ENCODE measurements around the gene CDC73. TPM values are rescaled to one million over a fixed set of nuclear protein-coding genes. Genes with fewer than 3 reads are reported as not detected.
"Not testable (repeated sequence)": the region's sequence is repeated elsewhere in the genome, so short reads cannot be mapped to it uniquely, and the experiment has no call there.

CDC73 gene
- polyA plus RNA-seq, 2 donors, result 6.2 to 14.5 TPM

DNA sequence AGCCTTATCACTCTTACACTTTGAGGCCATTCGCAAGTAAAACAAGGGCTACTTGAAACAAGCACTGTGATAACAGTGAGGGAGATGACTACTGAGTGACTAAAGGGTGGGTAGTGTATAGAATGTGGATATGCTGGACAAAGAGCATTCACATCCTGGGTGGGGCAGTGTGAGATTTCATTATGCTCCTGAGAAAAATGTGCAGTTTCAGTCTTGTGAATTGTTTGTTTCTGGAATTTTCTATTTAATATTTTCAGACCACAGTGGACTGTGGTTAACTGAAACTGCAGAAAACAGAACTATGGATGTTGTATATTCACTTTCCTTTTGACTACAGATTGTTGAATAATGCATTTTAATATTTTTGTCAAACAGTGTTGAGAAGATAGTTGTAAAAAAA, 89.7 kb downstream of the CDC73 start:
- no peaks in the 10 kb centered on the region for H3K4me1 ChIP-seq (ENCODE audit: control insufficient read depth in 2 of 2, insufficient read depth in 2 of 2, low read length in 1 of 2)
- no peaks in the 10 kb centered on the region for H3K36me3 ChIP-seq (ENCODE audit: control insufficient read depth in 2 of 2, insufficient read depth in 2 of 2, low read length in 1 of 2)
- H3K27me3 ChIP-seq (ENCODE audit: control insufficient read depth in 1 of 2, insufficient read depth in 2 of 2, low read length in 2 of 2), result no peaks in the 10 kb centered on the region
- H3K9me3 ChIP-seq (ENCODE audit: control insufficient read depth in 2 of 2, insufficient read depth in 1 of 2, low read depth in 1 of 2, low read length in 1 of 2), result no peaks in the 10 kb centered on the region
- H3K27ac ChIP-seq (ENCODE audit: low read depth in 2 of 2, low read length in 1 of 2), result no peak overlapping the region
- WGBS, 2 donors, result 78 to 79% methylated on average over 1 of the region's 1 CpG
- no peak overlapping the region for H3K4me3 ChIP-seq (ENCODE audit: low read depth in 1 of 2, low read length in 2 of 2)

DNA sequence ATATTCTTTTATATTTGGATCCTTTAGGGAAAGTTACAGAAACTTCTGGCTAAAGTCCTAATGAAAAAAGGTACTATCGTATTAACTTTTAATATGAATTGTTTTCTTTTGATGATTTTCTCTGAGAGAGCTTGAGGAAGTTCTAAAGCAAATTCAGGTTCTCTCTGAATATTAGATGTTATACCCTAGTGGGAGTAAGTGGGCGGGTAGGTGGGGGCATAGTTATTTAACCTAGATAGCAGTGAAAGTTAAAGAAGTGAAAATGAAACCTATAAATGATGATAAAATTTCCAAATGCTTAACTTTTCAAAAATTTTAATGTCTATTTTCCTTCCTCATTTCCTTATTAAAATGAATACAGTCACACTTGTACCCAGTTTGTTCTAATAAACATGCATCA, 90.8 kb downstream of the CDC73 start:
- H3K9me3 ChIP-seq (ENCODE audit: control insufficient read depth in 2 of 2, insufficient read depth in 1 of 2, low read depth in 1 of 2, low read length in 1 of 2), result no peaks in the 10 kb centered on the region
- no peaks in the 10 kb centered on the region for H3K4me1 ChIP-seq (ENCODE audit: control insufficient read depth in 2 of 2, insufficient read depth in 2 of 2, low read length in 1 of 2)
- WGBS, 2 donors, result 95% methylated on average over 2 of the region's 2 CpGs
- H3K4me3 ChIP-seq (ENCODE audit: low read depth in 1 of 2, low read length in 2 of 2), result no peak overlapping the region
- peaks cover 1 to 6% of the 10 kb centered on the region in 2 donors for H3K36me3 ChIP-seq (ENCODE audit: control insufficient read depth in 2 of 2, insufficient read depth in 2 of 2, low read length in 1 of 2)
- H3K27ac ChIP-seq (ENCODE audit: low read depth in 2 of 2, low read length in 1 of 2), result no peak overlapping the region
- H3K27me3 ChIP-seq (ENCODE audit: control insufficient read depth in 1 of 2, insufficient read depth in 2 of 2, low read length in 2 of 2), result no peaks in the 10 kb centered on the region

DNA sequence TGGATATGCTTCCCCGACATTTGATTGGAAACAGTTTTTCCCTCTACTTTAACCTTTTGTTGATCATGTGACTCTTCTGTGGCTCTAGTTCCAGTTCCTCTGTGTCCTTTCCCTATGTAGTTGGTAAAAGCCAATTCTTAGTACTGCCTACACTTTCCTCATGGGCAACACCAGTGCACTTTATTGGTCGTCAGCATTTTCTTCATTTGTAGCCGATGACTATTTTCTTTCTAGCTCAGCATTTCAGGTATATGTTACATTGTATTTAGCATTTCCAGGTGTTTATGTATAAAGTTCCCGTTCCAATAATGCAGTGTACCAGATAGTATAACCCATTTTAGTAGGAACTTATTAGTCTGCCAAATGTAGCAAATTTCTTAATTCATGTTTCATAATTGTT, 92.2 kb downstream of the CDC73 start:
- 98 to 99% methylated on average over 4 of the region's 4 CpGs for WGBS, 2 donors

DNA sequence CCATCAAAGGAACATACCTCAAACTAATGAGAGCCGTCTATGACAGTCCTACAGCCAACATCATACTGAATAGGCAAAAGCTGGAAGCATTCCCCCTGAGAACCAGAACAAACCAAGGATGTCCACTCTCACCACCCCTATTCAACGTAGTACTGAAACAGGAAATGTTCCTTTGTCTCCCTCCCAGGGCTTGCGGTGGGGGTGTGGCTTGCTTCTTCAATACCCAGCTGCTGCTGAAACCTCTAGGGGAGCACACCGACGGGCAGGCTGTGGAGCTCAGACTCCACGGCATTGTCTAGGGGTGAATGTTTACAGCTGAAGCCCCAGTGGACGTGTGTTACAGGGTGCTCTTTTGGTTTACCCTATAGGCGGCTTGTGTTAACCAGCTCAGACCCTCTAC, 95.1 kb downstream of the CDC73 start:
- 88 to 90% methylated on average over 8 of the region's 8 CpGs for WGBS, 2 donors
- peaks cover 3 to 6% of the 10 kb centered on the region in 2 donors for H3K36me3 ChIP-seq (ENCODE audit: control insufficient read depth in 2 of 2, insufficient read depth in 2 of 2, low read length in 1 of 2)
- H3K27ac ChIP-seq (ENCODE audit: low read depth in 2 of 2, low read length in 1 of 2), result no peak overlapping the region
- H3K9me3 ChIP-seq (ENCODE audit: control insufficient read depth in 2 of 2, insufficient read depth in 1 of 2, low read depth in 1 of 2, low read length in 1 of 2), result no peaks in the 10 kb centered on the region
- H3K27me3 ChIP-seq (ENCODE audit: control insufficient read depth in 1 of 2, insufficient read depth in 2 of 2, low read length in 2 of 2), result no peaks in the 10 kb centered on the region
- no peak overlapping the region for H3K4me3 ChIP-seq (ENCODE audit: low read depth in 1 of 2, low read length in 2 of 2)
- no peaks in the 10 kb centered on the region for H3K4me1 ChIP-seq (ENCODE audit: control insufficient read depth in 2 of 2, insufficient read depth in 2 of 2, low read length in 1 of 2)

More for the DNA sequence above, 92.2 kb downstream of the CDC73 start:
- no peaks in the 10 kb centered on the region for H3K4me1 ChIP-seq (ENCODE audit: control insufficient read depth in 2 of 2, insufficient read depth in 2 of 2, low read length in 1 of 2)
- peaks cover 3 to 6% of the 10 kb centered on the region in 2 donors for H3K36me3 ChIP-seq (ENCODE audit: control insufficient read depth in 2 of 2, insufficient read depth in 2 of 2, low read length in 1 of 2)
- H3K4me3 ChIP-seq (ENCODE audit: low read depth in 1 of 2, low read length in 2 of 2), result no peak overlapping the region
- no peak overlapping the region for H3K27ac ChIP-seq (ENCODE audit: low read depth in 2 of 2, low read length in 1 of 2)
- no peaks in the 10 kb centered on the region for H3K27me3 ChIP-seq (ENCODE audit: control insufficient read depth in 1 of 2, insufficient read depth in 2 of 2, low read length in 2 of 2)
- H3K9me3 ChIP-seq (ENCODE audit: control insufficient read depth in 2 of 2, insufficient read depth in 1 of 2, low read depth in 1 of 2, low read length in 1 of 2), result no peaks in the 10 kb centered on the region

DNA sequence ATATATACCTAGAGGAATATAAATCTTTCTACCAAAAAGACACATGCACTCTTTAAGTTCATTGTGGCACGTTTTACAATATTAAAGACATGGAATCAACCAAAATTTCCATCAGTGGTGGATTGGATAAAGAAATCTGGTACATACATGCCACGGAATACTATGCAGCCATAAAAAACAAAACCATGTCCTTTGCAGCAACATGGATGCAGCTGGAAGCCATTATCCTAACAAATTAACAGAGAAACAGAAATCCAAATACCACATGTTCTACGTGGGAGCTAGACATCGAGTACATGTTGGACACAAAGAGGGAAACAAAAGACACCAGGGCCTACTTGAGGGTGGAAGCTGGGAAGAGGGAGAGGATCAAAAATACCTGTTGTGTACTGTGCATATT, 97.6 kb downstream of the CDC73 start:
- Histone ChIP-seq H3K36me3 (ENCODE audit: control insufficient read depth in 2 of 2, insufficient read depth in 2 of 2, low read length in 1 of 2) (peaks cover 3 to 6% of the 10 kb centered on the region in 2 donors), H3K27me3 (ENCODE audit: control insufficient read depth in 1 of 2, insufficient read depth in 2 of 2, low read length in 2 of 2) (no peaks in the 10 kb centered on the region), H3K27ac (ENCODE audit: low read depth in 2 of 2, low read length in 1 of 2) (no peak overlapping the region), H3K4me3 (ENCODE audit: low read depth in 1 of 2, low read length in 2 of 2) (no peak overlapping the region), H3K9me3 (ENCODE audit: control insufficient read depth in 2 of 2, insufficient read depth in 1 of 2, low read depth in 1 of 2, low read length in 1 of 2) (no peaks in the 10 kb centered on the region), H3K4me1 (ENCODE audit: control insufficient read depth in 2 of 2, insufficient read depth in 2 of 2, low read length in 1 of 2) (no peaks in the 10 kb centered on the region)
- 96 to 97% methylated on average over 4 of the region's 4 CpGs for WGBS, 2 donors

DNA sequence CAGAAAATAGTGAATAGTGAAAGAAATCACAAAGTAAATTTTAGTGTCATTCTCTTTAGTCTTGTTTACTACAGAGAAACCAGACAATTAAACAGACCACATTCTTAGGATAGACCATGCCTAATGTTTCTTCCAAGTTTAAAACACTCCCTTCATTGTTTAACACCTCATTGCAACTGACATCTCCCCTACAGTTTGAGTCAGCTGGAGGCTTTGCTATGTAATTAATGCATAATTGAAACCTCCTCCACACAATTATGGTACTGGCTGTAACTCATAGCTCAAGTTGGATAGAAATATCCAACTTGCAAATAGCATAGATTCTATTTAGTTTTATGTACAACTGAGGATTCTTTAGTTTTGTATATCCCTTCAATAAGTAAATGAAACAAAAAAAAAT, 99.8 kb downstream of the CDC73 start:
- H3K4me3 ChIP-seq (ENCODE audit: low read depth in 1 of 2, low read length in 2 of 2), result no peak overlapping the region
- H3K36me3 ChIP-seq (ENCODE audit: control insufficient read depth in 2 of 2, insufficient read depth in 2 of 2, low read length in 1 of 2), result peaks cover 3 to 6% of the 10 kb centered on the region in 2 donors
- no peaks in the 10 kb centered on the region for H3K9me3 ChIP-seq (ENCODE audit: control insufficient read depth in 2 of 2, insufficient read depth in 1 of 2, low read depth in 1 of 2, low read length in 1 of 2)
- no peaks in the 10 kb centered on the region for H3K4me1 ChIP-seq (ENCODE audit: control insufficient read depth in 2 of 2, insufficient read depth in 2 of 2, low read length in 1 of 2)
- no peaks in the 10 kb centered on the region for H3K27me3 ChIP-seq (ENCODE audit: control insufficient read depth in 1 of 2, insufficient read depth in 2 of 2, low read length in 2 of 2)
- H3K27ac ChIP-seq (ENCODE audit: low read depth in 2 of 2, low read length in 1 of 2), result no peak overlapping the region

DNA sequence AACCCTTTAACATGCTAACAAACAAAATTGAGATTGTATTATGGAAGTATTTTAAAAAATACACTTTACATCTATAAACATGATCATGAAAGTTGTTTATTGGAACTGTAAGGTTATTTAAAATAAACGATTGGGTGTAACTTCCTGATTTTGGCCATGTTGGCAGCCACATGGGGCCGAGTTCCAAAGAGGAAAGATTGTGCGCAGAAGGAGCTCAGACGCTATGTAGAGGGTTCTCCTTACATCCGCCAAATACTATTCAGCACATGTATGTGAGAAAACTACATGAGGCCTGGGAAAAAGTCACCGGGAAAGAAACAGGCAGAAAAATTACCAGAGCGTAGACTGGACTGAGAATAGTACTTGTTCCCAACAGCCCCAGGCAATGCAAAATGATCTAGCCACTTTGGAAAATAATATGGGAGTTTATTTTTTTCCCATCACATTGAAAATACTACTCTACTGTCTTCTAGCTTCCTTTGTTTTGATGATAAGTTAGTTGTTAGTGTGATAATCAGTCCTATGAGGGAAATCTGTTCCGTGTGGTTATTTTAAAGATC, 100.3 kb downstream of the CDC73 start:
- no peak overlapping the region for H3K4me3 ChIP-seq (ENCODE audit: low read depth in 1 of 2, low read length in 2 of 2)
- H3K27ac ChIP-seq (ENCODE audit: low read depth in 2 of 2, low read length in 1 of 2), result no peak overlapping the region
- WGBS, 2 donors, result 74 to 77% methylated on average over 8 of the region's 8 CpGs
- no peaks in the 10 kb centered on the region for H3K27me3 ChIP-seq (ENCODE audit: control insufficient read depth in 1 of 2, insufficient read depth in 2 of 2, low read length in 2 of 2)
- no peaks in the 10 kb centered on the region for H3K4me1 ChIP-seq (ENCODE audit: control insufficient read depth in 2 of 2, insufficient read depth in 2 of 2, low read length in 1 of 2)
- H3K36me3 ChIP-seq (ENCODE audit: control insufficient read depth in 2 of 2, insufficient read depth in 2 of 2, low read length in 1 of 2), result peaks cover 3% of the 10 kb centered on the region in 2 donors
- H3K9me3 ChIP-seq (ENCODE audit: control insufficient read depth in 2 of 2, insufficient read depth in 1 of 2, low read depth in 1 of 2, low read length in 1 of 2), result no peaks in the 10 kb centered on the region

DNA sequence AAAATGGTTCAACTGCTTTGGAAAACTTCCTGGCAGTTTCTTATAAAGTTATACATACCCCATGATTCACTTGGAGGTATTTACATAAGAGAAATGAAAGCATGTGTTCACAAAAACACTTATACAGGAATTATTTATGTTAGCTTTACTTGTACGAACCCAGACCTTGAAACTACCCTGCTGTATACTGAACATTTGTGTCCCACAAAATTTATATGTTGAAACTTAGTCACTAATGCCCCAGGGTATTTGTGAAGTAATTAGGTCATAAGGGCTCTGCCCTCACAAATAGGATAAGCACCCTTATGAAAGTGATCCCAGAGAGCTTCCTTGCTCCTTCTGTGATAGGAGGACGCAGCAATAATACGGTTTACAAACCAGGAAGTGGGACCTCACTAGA, 107.3 kb downstream of the CDC73 start:
- 83 to 91% methylated on average over 3 of the region's 3 CpGs for WGBS, 2 donors
- Histone ChIP-seq H3K36me3 (ENCODE audit: control insufficient read depth in 2 of 2, insufficient read depth in 2 of 2, low read length in 1 of 2) (no peaks in the 10 kb centered on the region), H3K9me3 (ENCODE audit: control insufficient read depth in 2 of 2, insufficient read depth in 1 of 2, low read depth in 1 of 2, low read length in 1 of 2) (no peaks in the 10 kb centered on the region), H3K27me3 (ENCODE audit: control insufficient read depth in 1 of 2, insufficient read depth in 2 of 2, low read length in 2 of 2) (no peaks in the 10 kb centered on the region), H3K4me1 (ENCODE audit: control insufficient read depth in 2 of 2, insufficient read depth in 2 of 2, low read length in 1 of 2) (no peaks in the 10 kb centered on the region), H3K4me3 (ENCODE audit: low read depth in 1 of 2, low read length in 2 of 2) (no peak overlapping the region), H3K27ac (ENCODE audit: low read depth in 2 of 2, low read length in 1 of 2) (no peak overlapping the region)

DNA sequence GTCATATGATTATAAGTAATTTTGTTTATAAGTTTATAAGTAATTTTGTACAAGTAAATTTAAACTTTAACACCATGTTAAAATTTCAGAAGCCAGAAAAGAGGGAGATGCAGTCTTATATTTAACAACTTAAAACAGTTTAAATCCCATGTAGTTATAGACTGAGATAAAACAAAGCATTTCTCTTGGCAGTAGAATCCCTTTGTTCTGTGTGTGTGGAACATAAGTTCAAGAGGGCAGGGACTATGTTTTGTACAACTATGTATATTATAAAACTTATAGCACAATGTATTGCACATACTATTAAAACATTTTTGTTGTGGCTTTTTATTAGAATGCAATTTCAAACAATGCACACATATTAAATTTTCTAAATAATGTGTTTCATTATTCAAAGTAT, 109.3 kb downstream of the CDC73 start:
- not testable (repeated sequence) for H3K9me3 ChIP-seq (ENCODE audit: control insufficient read depth in 2 of 2, insufficient read depth in 1 of 2, low read depth in 1 of 2, low read length in 1 of 2); H3K27me3 ChIP-seq (ENCODE audit: control insufficient read depth in 1 of 2, insufficient read depth in 2 of 2, low read length in 2 of 2); H3K36me3 ChIP-seq (ENCODE audit: control insufficient read depth in 2 of 2, insufficient read depth in 2 of 2, low read length in 1 of 2); H3K4me1 ChIP-seq (ENCODE audit: control insufficient read depth in 2 of 2, insufficient read depth in 2 of 2, low read length in 1 of 2); H3K27ac ChIP-seq (ENCODE audit: low read depth in 2 of 2, low read length in 1 of 2); H3K4me3 ChIP-seq (ENCODE audit: low read depth in 1 of 2, low read length in 2 of 2)

DNA sequence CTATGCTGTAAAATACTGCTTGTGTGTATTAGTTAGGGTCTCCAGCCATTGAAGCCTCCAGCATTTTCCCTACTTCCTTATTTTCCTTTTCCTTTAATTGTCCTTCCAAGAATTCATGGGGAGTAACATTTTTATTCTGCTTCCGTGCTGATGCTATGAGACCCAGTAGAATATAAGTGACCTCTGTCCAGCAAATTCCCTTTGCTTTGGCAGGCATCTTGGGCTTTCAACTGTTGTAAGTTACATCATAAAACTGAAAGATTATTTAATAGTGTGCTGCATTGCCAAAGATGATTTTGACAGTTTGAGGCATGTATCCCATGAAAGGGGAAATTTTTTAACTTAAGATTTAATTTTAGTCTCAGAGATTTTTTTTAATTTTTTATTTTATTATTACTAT, 112.7 kb downstream of the CDC73 start:
- WGBS, 2 donors, result 71 to 76% methylated on average over 1 of the region's 1 CpG
- Histone ChIP-seq H3K36me3 (ENCODE audit: control insufficient read depth in 2 of 2, insufficient read depth in 2 of 2, low read length in 1 of 2) (no peaks in the 10 kb centered on the region), H3K9me3 (ENCODE audit: control insufficient read depth in 2 of 2, insufficient read depth in 1 of 2, low read depth in 1 of 2, low read length in 1 of 2) (no peaks in the 10 kb centered on the region), H3K27me3 (ENCODE audit: control insufficient read depth in 1 of 2, insufficient read depth in 2 of 2, low read length in 2 of 2) (no peaks in the 10 kb centered on the region), H3K27ac (ENCODE audit: low read depth in 2 of 2, low read length in 1 of 2) (no peak overlapping the region), H3K4me3 (ENCODE audit: low read depth in 1 of 2, low read length in 2 of 2) (no peak overlapping the region), H3K4me1 (ENCODE audit: control insufficient read depth in 2 of 2, insufficient read depth in 2 of 2, low read length in 1 of 2) (no peaks in the 10 kb centered on the region)
